Kidney glomerular epithelial cell (primary cell): ENCODE results near the gene SURF6.

Experiments used
- DNase-seq: peaks from one replicate; lab custom pipeline; 2025; lab: John Stamatoyannopoulos, UW

Gene SURF6

GRCh38 chr9:133367778-133368177 lies 31.8 kb upstream of the SURF6 start:
- DNase-seq, result no peak

DNA sequence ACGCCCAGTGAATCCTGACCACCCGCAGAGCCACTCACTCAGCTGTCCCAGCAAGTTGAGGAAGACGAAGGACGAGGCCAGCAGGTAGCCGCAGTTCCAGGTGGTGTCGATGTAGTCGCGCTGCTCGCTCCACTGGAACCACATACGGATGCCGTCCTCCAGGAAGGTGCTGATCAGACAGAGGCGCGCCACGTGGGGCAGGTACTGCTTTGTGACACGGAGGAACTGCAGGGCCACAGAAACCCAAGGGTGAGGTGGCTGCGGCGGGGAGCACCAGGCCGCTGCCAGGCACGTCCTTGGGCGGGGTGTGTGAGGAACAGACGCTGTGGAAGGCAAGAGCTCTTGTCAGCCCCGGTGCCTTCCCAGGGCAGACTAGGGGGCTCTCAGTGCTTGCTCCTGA lies 31.2 kb upstream of the SURF6 start:
- DNase-seq, result no peak

DNA sequence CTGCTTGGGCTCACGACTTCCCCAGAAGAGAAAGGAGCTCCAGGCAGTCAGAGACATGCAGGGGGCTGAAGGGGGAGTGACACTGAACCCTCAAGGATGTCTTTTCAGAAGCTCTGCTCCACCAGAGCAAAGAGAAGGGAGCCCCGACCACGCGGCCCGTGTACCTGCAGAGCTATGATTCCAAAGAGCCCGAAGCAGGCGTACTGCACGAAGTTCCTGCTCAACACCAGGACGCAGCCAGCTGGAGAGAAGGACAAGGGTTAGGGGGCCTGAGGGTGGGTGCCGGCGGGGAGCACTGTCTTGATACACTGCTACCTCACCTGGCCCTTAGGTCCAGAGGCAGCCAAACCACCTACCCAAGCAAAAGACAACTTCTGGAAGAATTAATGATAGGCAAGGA lies 30.4 kb upstream of the SURF6 start:
- no peak for DNase-seq

DNA sequence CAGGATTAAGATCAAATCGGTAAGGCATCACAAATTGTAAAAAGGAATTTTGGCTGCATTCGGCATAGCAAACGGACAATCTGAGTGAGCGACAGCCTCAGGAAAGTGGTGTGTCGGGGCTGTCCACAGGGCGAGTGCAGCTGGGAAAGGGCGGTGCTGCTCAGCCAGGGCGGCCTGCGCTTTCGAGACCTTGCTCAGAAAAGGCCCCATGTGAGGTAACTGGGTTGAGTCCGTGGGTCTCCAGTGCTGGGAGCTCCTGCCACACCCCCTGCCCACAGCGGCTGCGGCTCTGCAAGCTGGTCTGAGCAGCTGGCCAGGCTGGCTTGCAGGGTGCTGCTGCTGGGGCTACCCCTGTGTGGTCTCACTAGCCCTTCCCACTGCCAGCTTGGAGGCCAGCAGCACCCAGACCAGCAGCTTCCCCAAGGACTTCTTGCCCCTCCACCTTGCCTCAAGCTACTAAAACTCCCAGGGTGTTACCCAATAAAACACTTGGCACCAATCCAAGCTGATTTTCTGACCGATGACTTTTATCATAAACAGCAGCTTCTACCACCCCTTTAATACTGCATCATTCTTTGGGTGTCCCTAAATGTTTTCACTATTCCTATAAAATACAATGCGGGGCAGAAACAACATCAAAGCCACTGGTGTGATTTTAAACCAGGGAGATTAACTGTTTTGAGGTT lies 26.5 kb upstream of the SURF6 start:
- no peak for DNase-seq

- no peak for DNase-seq
Observed at GRCh38 chr9:133361507-133362092, 25.6 kb upstream of the SURF6 start.

DNA sequence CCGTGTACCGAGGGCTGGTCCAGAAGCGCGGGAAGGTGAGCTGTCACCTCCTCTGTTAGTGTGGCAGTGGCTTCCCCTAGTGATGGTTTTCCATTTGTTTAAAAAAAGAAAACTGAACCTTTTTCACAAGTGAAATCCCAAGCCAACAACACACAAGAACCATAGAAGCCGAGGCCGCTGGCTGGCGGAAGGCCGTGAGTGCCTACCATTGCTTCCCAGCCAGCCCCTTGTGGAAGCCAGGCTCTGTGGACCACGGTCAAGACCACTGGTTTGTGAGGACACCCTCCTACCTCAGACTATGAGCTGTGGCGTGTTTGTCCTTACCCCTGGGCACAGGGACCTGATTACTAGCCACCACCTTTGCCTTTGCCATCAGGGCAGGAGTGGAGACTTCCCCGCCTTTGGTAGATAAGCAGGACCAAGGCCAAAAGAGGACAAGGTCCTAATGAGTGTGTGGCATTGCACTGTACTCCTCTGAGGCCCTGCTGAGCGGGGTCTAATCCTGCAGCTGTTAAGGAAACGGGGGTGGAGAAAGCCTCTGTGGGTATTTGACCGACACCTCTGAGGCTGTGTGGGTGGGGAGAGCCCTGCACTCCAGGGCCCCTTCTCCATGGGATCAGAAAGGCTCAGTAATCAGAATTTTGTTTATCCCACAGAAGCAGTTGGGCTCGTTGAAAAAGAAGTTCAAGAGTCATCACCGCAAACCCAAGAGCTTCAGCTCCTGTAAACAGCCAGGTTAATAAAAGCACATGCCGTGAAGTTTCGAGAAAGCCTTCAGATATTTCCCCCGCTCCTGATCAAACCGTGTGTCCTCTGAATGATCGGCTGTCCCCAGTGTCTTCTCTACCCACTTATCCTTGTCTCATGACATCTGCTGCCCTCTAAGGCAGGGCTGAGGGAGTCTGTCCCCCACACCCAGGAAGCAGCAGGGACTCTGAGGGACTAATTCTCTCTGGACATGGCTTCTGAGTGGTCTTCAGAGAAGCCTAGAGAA lies 24.7 kb upstream of the SURF6 start:
- no peak for DNase-seq

DNA sequence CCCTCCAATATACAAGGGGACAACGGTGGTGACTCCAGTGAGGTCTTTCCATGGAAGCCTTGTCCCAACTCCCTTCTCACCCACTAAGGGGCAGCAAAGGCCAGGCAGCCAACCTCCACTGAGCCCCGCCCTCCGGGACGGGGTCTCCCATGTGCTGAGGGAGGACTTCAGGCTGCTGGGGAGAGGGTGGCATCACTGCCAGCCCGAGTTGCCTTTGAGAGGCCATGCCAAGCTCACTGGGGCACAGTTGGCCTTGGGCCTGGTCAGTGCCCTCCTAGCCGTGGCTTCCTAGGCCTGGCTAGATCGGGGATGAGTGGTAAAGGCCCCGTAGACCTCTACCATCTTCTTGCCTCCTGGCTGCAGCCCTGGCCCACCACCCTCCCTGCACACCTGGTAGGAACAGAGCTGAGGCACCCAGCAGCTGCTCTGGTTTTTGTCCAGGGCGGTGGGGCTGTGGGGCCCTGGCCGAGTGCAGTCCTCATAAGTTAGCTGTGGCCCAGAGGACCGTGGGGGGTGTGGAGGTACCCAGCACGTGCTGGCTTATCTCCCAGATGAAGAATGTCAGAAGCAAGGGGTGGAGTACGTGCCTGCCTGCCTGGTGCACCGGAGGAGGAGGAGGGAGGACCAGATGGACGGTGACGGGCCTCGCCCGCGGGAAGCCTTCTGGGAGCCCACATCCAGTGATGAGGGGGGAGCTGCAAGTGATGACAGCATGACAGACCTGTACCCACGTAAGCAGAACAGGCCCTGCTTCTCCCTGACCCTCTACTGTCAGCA lies 23.6 kb upstream of the SURF6 start:
- DNase-seq, result no peak

GRCh38 chr9:133357656-133358055 lies 21.7 kb upstream of the SURF6 start:
- no peak for DNase-seq

DNA sequence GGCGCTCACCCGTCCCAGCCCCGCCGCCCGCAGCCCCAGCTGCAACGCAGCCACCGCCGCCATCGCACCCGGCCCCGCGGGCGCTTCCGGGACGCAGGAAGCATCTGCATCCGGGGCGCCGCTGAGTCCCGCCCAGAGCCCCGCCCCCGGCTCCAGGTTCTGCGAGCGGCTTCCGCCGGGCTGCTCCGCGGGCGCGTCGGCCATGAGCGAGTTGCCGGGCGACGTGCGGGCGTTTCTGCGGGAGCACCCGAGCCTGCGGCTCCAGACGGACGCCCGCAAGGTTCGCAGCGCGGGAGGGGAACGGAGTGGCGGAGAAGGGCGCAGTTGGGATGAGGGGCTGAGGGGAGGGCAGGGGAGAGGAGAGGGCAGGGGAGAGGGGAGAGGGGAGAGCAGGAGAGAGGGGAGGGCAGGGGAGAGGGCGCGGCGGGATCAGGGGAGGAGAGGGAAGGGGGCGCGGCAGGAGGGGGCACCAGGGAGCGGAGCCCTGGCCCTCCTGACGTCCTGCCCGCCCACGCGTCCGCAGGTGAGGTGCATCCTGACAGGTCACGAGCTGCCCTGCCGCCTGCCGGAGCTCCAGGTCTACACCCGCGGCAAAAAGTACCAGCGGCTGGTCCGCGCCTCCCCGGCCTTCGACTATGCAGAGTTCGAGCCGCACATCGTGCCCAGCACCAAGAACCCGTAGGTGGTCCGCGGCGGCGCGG lies 20.6 kb upstream of the SURF6 start, which contains the start of the genes SURF1 and SURF2:
SURF1 (minus strand) TSS at position 97 of the 701 bp plus-strand sequence; CDS start at position 63, 34 bp downstream.
SURF2 (plus strand) TSS at position 160 of the 701 bp plus-strand sequence; CDS start at position 203, 43 bp downstream.
- peak; percentile 41 for DNase-seq

DNA sequence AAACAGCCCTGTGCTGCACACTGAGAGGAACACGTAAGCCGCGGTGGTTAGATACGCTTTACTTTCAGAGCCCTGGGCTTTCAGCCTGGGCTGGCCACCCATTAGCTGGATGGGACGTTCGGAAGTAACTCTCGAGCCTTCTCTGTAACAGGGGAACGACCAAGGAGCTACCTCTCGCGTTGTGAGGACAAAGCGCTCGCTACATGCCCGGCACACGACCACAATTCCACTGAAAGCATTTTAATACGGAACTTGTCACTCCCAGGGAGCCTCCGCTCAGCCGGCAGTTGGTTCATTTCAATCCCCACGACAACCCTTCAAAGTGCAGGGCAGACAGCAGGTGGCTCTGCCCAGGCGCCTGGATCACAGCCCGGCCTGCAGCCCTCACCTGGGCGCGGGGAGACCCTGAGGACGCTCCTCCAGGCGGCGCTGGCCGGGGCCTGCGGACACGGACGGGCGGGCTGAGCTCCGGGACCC lies 19.9 kb upstream of the SURF6 start:
- DNase-seq, result no peak

DNA sequence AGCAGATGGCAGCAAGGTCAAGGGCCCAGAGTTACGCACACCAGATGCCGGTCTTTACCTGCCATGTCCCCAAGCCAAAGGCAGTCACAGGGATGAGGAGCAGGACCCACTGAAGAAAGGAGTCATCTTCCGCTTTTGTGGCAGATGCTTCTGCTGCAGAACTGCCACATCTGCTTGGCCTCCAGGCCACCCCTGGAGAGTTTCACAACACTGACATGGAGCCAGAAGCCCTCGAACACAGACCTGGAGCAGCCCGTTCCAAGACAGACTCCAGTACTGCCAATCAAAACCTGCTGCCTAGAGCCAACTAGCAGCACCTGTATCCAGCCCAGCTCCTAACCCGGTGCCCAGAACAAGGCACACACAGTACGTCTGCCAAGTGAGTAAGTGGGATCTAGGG lies 18.8 kb upstream of the SURF6 start:
- no peak for DNase-seq

DNA sequence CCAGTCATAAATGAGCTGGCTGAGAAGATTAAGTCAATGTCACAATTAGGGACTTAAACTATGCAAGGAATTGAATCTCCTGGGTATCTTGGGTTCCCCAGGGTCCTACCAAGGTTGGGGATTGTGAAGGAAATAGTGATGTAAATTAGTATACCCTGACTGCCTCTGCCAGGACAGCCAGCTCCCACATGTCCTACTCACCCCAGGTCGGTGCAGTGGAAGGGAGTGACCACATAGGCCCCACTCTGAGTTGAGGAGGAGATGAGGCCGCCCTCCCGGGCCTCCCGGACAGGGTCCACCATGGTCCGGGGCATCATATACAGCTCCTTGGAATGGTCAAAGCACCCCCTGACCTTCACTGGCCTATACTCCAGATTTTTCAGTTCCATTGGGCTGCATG lies 17.6 kb upstream of the SURF6 start:
- no peak for DNase-seq

DNA sequence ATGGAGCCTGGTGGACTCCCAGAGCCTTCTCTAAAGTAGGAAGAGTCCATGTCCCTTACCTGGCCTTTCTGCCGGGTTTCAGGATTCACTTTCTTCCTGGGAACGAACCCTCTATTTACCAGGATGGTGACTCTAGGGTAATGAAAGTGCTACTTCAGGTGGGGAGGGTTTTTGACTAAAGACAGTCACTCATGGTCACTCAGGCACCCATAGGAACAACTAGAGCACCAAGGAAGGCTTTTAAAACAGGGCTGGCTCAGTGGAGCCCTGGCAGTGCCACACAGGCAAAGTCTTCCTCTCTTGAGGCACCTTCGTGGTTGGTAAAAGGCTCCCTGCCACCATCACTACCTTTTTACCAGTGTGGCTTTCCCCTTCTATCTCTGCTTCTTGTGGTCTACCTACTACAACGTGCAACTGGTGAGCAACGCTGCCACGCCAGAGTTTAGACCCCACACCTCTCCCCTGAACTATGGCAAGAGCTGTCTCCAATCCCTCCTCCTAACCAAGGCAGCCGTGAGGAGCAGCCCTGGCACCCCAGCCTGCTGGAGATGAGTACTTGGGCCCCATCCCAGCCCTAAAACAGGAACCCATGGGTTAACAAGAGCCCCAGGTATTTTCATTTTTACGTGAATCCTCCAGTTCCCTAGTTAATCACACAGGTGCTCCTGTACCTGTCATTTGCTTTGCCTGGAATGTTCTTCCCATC lies 16.8 kb upstream of the SURF6 start:
- DNase-seq, result no peak

DNA sequence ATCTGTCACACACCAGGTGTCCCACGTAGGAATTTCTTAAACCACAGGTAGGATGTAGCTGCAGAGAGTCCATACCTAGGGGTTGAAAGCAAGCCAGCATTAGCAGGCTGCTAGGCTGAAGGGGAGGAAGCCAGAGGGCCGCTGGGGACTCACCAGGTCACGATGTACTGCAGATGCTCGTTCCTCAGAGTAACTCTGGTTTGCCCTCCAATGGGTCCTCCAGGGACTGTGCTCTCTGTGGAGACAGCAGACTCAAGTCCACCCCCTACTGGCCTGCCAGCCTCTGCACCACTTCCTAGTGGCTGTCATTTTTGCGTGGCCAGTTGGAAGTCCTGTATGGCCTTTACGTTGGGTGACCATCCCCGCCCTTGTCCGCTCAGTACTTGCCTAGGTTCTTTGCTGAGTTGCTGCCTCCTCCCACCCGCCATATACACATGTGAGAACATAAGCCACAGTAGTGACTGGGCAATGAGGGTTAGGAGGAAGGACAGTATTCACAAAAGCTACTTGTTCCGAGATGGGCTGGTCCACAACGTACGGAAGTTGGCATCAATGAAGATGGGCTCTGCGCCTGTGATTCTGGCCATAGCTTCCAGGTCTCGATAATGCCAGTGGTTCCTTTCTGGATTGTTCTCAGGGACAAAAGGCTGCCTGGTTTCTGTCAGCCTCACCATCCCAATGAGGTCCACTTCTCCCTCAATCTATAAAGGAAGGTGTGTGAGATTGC lies 16.1 kb upstream of the SURF6 start:
- DNase-seq, result no peak

- no peak for DNase-seq
Observed at GRCh38 chr9:133351526-133351907, 15.5 kb upstream of the SURF6 start.

- no peak for DNase-seq
Observed at GRCh38 chr9:133349965-133350616, 14.1 kb upstream of the SURF6 start.

GRCh38 chr9:133348718-133349573 lies 13.0 kb upstream of the SURF6 start:
- DNase-seq, result no peak
